22Rv1 (cell line): Measurements from ENCODE around the gene FAM222A.
A peak's percentile ranks its signal among the peaks of the same experiment; 100 is the strongest.

Source experiments
- H3K27ac ChIP-seq: fragments of 450-650 bp; 2 replicates; pipeline ENCODE4 v1.5.1; 2017
- ZFX ChIP-seq: fragments of 450-650 bp; IDR thresholded peaks from 2 replicates; pipeline ENCODE4 v1.6.1; 2017; ENCODE audit warnings: antibody characterized with exemption, borderline replicate concordance
- TF ChIP-seq, protein P1 (sequence below): fragments of 450-650 bp; IDR thresholded peaks from 2 replicates; pipeline ENCODE4 v1.5.1; 2017; ENCODE audit warnings: mild to moderate bottlenecking

FAM222A gene

DNA sequence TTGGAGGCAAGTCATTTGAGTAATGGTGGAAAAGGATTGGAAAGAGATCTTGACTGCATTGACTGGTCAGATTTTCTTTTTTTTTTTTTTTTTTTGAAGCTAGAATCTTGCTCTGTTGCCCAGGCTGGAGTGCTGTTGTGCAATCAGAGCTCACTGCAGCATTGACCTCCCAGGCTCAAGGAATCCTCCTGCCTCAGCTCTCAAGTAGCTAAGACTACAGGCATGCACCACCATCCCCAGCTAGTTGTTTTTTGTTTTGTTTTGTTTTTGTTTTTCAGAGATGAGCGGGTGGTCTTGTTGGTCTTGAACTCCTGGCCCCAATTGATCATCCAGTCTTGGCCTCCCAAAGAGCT, 30.9 kb upstream of the FAM222A start:
- H3K27ac ChIP-seq: peak overlapping the region; percentile 91
- TF ChIP-seq ZFX: no peak
- TF ChIP-seq, protein P1, sequence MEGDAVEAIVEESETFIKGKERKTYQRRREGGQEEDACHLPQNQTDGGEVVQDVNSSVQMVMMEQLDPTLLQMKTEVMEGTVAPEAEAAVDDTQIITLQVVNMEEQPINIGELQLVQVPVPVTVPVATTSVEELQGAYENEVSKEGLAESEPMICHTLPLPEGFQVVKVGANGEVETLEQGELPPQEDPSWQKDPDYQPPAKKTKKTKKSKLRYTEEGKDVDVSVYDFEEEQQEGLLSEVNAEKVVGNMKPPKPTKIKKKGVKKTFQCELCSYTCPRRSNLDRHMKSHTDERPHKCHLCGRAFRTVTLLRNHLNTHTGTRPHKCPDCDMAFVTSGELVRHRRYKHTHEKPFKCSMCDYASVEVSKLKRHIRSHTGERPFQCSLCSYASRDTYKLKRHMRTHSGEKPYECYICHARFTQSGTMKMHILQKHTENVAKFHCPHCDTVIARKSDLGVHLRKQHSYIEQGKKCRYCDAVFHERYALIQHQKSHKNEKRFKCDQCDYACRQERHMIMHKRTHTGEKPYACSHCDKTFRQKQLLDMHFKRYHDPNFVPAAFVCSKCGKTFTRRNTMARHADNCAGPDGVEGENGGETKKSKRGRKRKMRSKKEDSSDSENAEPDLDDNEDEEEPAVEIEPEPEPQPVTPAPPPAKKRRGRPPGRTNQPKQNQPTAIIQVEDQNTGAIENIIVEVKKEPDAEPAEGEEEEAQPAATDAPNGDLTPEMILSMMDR: no peak

DNA sequence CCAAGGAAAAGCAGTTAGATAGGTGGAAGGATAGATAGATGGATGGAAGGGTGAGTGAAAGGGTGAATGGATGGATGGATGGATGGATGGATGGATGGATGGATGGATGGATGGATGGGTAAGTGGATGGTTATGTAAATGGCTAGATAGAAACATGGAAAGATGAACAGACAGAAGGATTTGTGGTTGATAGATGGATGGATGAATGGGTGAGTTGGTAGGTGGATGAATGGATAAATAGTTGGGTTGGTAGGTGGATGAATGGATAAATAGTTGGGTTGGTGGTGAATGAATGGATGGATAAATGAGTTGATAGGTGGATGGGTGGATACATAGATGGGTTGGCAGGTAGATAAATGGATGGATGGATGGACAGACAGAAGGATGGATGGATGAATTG, 30.3 kb upstream of the FAM222A start:
- TF ChIP-seq, protein P1: no peak
- no peak for TF ChIP-seq ZFX
- peak overlapping the region; percentile 91 for H3K27ac ChIP-seq

DNA sequence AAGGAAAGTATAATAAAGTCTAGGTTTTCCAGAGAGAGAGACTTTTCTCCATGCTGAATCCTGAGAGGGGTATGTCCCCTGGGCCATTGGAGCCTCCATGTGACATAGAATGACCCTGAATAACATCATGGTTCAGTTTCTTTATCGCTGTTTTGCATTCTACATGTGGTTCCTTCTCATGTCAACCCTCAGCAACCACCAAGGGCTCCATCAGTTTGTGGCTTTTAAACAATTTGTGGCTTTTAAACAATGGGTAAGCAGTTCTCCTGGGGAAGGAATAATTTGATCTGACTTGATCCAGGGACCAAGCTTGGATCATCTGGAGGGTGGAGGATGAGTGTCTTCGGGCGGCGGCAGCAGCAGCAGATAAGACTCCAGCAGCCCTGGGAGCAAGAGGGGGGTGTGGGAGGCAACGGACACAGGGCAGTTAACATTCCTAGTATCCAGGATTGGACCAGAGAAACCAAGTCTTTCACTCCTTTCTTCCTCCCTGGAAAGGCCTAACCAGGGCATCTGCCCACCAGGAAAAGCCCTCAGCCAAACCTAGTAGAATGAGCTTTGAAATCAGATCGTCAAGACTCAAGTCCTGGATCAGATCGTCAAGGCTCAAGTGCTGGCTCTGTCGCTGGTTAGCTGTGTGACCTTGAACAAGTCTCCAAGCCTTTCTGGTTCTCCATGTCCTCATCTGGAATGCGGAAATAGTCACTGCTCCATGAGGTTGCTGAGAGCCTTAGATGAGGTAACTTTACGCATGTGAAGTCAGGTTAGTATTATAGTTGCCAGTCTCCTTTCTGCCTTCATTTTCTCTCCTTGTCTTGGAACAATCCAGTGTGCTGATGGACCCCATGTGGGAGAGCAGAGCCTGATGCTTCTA, 27.8 kb upstream of the FAM222A start:
- TF ChIP-seq, protein P1: no peak
- no peak overlapping the region for H3K27ac ChIP-seq

DNA sequence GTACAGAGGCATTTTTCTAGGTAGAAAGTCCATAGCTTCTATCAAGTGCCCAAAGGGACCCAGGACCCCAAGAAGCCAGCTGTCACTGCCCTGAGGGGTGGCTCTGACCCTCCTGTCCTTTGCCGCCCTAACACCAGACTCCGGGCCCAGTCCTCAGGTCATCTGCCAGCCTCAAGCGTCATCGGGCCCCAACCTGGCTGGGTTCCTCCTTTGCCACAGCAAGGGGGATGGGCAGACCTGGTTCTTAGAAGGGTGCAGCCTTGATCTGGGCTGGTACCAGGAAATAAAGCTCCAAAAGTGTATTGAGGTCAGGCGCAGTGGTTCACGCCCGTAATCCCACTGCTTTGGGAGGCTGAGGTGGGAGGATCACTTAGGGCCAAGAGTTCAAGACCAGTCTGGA, 27.1 kb upstream of the FAM222A start:
- no peak overlapping the region for H3K27ac ChIP-seq
- TF ChIP-seq ZFX: no peak
- TF ChIP-seq, protein P1: no peak

DNA sequence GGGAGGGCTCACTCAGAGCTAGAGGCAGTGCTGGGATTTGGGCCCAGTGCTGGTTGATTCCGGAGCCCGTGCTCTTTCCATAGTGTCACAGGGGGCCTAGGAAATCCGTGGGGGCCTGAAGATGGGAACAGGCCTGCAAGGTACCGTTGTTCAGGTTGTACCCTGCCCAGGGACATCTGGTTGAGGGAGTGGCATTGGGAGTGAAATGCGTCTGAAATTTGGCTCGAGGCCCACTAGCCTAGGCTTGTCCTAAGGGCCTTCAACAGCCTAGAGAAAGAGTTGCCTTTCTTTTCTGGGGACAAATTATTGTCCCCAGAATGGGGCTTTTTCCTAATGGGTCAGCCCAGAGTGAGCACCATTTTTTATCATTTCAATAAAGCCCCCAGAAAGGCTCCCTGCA, 26.4 kb upstream of the FAM222A start:
- no peak overlapping the region for H3K27ac ChIP-seq
- TF ChIP-seq, protein P1: no peak
- TF ChIP-seq ZFX: no peak

DNA sequence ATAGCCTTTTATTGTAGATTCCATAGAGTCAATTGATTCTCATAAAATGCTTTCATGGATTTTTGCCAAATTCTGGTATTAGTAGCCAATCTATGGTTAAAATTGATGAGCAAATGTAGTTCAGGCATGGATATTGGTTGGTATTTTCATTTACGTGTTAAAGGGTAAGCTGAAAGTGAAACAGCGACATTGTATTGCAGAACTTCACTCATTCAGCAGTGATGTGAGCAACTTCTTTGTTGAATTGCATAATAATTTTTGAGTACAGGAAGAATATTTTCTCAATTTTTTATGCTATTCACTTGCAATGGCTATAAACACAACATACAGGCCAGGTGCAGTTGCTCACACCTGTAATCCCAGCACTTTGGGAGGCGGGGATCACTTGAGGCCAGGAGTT, 24.2 kb upstream of the FAM222A start:
- TF ChIP-seq, protein P1: no peak
- TF ChIP-seq ZFX: no peak
- H3K27ac ChIP-seq: no peak overlapping the region

DNA sequence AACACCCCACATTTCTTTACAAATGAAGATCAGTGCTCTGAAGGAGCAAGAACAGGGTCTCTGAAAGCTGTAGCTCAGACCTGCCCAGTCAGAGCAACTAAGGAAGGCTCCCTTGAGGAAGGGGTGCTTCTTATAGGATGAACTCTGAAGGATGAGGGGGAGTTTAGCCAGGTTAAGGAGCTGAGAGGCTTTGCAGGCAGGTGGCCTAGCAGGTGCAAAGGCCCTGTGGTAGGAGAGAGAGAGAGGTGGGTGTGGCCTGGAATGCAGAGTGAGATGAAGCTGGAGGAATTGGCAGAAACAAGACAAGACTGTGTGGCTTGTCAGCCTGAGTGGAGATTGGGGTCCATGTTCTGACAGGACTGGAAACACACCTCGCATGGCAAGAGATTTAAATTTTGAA, 20.5 kb upstream of the FAM222A start:
- H3K27ac ChIP-seq: no peak overlapping the region
- TF ChIP-seq ZFX: no peak
- TF ChIP-seq, protein P1: no peak
